GM21786 (cell line): ENCODE measurements around the gene FAM210B.
"Not testable (repeated sequence)": the region's sequence is repeated elsewhere in the genome, so short reads cannot be mapped to it uniquely, and the experiment has no call there.

Source experiments
- ATAC-seq: cut with Tn5 transposase; IDR thresholded peaks from one replicate; pipeline ENCODE4 v1.9.1; 2021; ENCODE audit not compliant: unreplicated experiment

Gene FAM210B

DNA sequence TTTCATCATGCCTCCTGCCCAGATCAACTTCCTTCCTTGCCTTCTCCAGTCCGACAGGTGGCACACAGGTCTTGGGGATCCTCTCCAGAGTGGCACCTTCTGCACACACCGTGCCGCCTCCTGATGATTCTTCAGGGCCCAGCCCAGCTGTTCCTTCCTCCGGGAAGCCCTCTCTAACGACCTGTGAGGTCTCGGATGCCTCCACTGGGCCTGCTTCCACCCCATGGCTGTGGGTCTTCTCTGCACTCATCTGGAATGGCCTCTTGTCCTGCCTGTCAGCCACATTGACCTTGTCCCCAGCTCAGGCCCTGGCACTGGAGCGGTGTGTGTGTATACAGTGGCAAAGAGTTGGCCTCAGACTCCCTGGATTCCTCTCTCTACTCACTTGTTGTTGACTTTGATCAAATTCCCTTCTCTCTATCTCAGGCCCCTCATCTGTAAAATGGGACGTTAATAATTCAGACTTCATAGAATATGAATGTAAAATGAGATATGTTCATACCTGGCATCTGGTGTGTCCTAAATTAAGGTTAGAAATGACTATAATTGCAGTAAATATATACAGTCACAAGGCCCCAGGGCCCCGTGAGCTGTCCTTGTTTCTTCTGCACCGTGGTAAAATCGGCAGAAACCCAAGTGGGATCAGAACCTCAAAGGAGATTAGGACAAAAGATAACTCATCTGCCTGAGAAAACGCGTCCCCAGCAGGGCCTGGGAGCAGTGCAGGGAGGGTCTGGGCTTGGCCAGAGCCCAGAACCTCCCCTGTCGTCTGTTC is 1.5 kb downstream of the FAM210B start:
- no peak for ATAC-seq

DNA sequence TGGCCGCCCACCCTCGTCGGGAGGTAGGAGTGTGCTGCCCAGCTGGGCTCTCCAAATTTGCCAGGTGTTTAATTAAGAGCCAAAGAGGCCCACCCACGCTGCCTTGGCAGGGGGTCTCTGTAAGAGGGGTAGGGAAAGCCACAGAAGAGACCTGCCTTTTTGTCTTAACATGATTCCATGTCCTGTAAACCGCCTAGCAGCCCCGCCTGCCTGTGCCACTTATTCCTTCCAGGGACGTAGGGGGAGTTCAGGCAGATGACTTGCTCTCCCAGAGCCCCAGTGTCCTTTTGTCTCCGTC is 2.1 kb downstream of the FAM210B start:
- ATAC-seq: no peak

GRCh38 chr20:56361900-56362299 is 3.1 kb downstream of the FAM210B start:
- no peak for ATAC-seq

GRCh38 chr20:56362833-56363413 is 4.1 kb downstream of the FAM210B start:
- ATAC-seq: no peak

GRCh38 chr20:56363491-56363890 is 4.7 kb downstream of the FAM210B start:
- ATAC-seq: no peak

- ATAC-seq: no peak
Observed at GRCh38 chr20:56368351-56369134, 9.8 kb downstream of the FAM210B start.

DNA sequence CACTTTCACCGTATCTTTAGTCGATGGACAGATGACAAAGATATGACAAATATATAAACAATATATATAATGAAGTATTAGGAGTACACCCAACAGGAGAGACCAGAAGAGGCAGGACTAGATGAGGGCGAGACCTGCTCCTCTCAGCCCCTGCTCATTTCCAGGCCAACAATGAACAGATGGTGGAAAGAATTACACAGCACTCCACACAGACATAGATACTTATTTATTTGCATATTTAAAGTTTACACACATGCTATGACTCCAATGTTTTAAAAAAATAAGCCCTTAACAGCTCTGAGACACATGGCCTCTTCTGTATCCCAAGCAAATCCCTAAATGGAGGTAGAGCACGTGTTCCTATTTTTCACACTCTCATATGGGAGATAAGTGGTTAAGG is 10.4 kb downstream of the FAM210B start:
- no peak for ATAC-seq

- ATAC-seq: no peak
Observed at GRCh38 chr20:56371977-56372376, 13.2 kb downstream of the FAM210B start.

DNA sequence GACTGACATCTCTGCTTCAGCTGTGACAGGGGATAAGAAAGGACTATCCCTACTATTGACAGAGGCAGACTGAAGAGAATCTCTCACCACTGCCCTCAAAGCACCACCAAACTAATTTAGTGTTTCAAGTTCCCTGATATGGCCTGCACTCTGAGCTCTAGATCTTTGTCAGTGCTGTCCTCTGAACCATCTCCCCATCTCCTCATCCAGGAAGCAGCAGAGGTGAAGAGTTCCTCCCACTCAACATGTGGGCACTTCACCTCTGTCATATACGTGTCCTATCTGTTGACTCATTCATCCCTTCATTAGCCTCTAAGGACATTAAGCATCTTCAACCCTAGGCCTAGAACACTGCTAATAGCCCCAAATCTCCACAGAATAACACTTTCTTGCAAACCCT is 14.1 kb downstream of the FAM210B start:
- no peak for ATAC-seq

DNA sequence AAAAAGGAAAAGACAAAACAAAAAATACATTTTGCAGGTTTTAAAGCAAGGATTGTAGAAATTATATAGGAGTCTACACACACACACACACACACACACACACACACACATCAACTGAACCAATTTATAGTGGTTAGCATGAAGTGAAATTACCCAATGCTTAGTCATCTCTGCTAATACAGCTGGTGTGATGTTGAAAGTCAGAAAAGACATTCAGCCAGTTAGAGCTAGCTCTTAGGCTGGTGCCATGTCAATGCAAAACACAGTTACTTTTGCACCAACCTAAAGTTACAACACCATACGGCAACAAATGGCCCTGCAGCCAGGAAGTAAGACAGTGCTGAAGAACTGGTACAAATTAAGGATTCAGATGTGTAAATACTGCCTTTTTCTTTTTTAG is 15.2 kb downstream of the FAM210B start:
- no peak for ATAC-seq

- no peak for ATAC-seq
Observed at GRCh38 chr20:56376331-56376730, 17.6 kb downstream of the FAM210B start.

GRCh38 chr20:56378386-56378785 is 19.6 kb downstream of the FAM210B start:
- ATAC-seq: no peak

- ATAC-seq: no peak
Observed at GRCh38 chr20:56380375-56380774, 21.6 kb downstream of the FAM210B start.

GRCh38 chr20:56381501-56381900 is 22.7 kb downstream of the FAM210B start:
- ATAC-seq: no peak

DNA sequence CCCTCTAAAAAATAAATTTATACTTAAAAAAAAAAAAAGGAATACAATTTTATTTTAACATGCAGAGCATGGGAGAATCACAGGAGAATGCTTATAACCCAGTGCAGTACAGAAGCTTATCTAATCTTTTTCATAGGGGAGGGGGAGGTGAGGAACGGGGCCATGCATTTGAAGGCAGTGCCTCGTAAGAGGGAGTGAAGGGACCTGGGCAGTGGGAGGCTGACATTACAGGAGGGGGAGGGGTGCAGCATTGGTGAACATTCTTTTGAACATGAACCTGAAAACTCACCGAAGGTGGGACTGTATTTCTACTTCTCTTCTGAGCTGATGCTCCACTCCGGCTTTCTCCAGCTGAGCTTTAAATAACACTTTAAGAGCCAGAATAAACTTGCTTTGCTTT is 23.9 kb downstream of the FAM210B start:
- ATAC-seq: no peak

- no peak for ATAC-seq
Observed at GRCh38 chr20:56383334-56383733, 24.6 kb downstream of the FAM210B start.

DNA sequence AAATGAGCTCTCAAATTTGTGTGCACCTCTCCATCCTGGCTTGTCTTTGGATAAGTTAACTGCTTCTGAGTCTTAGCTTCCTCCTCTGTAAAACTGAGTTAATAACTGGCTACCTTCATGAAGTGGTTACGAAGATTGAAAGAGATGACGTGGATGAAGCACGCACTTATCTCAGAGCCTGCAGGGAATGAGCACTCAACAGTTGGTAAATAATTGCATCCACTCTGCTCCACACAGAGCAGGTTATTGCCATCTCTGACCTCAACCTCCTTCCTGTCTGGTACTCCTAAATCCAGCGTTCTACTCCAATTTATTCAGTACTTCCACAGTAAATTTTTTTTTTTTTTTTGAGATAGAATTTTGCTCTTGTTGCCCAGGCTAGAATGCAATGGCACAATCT is 26.4 kb downstream of the FAM210B start:
- ATAC-seq: no peak

- ATAC-seq: no peak
Observed at GRCh38 chr20:56386219-56386618, 27.4 kb downstream of the FAM210B start.

DNA sequence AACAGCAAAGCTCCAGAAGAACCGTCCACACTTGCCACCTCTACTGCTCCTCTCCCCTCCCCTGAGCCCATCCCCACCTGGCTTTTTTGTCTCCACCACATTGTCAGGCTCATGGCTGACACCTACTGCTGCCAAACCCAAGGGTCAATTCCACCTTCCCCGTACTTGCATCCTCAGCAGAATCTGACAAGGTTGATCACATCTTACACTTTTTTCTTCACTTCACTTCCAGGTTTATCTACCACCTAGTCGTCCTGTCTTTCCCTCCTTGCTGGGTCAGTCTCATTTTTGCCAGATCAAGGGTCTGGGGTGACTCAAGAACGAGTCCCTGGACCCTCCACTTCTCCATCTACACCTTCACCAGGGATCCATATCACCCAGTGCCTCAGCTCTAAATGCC is 30.1 kb downstream of the FAM210B start:
- no peak for ATAC-seq

DNA sequence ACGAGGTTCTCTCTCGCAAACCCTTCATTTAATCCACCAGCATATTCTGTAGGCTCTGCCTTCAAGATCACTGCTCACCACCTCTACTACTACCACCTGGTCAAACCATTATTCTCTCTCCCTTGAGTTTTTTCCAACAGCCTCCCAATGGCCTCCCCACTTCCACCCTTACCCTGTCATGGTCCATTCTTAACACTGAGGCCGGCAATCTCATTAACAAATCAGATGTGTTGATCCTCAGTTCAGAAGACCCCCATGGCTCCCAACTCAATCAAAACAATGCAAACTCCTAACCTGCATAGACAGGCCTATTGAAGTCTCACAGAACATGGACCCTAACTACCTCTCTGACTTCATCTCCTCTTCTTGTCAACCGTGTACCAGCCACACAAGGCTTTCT is 31.0 kb downstream of the FAM210B start:
- ATAC-seq: no peak

DNA sequence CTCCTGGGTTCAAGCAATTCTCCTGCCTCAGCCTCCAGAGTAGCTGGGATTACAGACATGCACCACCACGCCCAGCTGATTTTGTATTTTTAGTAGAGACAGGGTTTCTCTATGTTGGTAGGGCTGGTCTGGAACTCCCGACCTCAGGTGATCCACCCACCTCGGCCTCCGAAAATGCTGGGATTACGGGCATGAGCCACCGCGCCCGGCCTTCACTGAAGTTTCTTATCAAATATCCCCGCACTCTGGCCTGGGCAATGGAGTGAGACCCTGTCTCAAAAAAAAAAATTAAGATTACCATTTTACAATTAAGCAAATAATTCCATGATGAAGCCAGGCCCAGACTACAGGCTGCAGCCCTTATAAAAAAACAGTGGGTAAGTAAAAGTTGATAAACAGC is 31.6 kb downstream of the FAM210B start:
- not testable (repeated sequence) for ATAC-seq

DNA sequence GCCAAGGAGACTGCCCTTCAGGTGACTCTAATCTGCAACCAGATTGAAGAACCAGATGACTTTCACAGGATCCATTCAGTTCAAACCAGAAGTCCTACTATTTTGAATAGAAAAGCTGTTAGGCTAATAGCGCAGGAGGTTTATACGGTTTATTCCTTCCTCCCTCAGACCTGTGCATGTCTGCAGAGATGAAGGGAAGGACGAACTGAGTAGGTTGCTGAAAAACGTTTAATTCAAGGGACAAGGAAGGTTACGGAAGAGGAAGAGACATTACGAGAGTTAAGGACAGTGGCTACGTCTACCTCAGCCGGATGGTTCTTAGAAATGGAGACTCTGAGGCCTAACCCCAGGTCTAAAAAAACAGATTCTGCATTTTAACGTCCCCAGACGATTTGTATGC is 32.3 kb downstream of the FAM210B start:
- ATAC-seq: no peak
